HG03108 (cell line): ENCODE data around the gene IRS2.

Experiments
- ATAC-seq: cut with Tn5 transposase; IDR thresholded peaks from one replicate; pipeline ENCODE4 v1.9.1; 2021; ENCODE audit warnings: moderate library complexity; ENCODE audit not compliant: unreplicated experiment

Gene IRS2

DNA sequence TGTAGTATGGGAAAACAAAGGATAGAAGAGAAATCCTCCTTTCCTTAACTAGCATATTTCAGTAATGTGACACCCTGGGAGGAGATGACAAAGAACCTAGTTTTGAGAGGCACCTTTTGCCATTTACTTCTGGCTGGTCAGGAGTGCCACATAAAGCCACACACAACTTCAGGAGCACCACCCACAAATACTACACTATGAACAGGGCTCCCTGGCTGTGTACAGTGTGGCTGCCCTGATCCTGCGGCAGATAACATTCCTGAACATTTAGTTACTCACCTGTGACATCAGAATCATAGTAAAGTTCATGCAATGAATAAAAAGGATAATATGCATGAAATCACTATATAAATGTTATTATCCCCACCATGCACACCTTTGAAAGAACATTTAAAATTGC lies 17.4 kb upstream of the IRS2 start:
- no peak for ATAC-seq

DNA sequence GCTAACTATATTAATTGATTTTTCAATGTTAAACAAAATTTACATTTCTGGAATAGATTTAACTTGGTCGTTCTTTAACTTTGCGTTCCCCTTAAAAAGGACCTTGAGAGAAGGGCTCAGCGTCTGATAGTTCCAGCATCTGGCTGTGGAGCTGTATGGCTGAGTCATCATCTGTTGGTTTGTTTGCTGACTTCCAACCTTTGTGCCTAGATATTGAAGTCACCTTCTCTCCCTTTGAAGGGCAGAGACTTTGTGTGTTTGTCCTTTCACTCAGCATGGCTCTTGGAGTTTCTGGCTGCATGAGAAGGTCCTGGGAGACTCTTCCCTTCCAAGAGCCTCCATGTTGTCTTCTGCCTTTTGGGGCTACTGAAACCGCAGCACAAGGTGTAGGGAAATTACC lies 16.6 kb upstream of the IRS2 start:
- no peak for ATAC-seq

DNA sequence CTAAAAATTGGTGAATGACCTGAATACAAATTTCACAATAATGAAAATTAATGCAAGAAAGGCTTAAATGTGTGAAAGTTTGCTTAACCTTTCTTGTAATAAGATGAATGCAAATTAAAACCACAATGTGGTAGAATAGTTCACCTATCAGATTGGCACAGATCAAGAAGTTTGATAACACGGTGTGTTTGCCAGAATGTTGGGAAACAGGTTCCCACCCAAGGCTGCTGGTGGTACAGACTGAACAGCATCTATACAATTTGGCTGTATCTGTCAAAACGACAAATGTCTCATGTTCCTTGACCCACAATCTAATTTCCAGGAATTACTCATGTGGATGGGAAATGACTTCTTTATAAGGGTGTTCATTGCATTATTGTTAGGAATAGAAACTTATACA lies 8.6 kb upstream of the IRS2 start:
- no peak for ATAC-seq

DNA sequence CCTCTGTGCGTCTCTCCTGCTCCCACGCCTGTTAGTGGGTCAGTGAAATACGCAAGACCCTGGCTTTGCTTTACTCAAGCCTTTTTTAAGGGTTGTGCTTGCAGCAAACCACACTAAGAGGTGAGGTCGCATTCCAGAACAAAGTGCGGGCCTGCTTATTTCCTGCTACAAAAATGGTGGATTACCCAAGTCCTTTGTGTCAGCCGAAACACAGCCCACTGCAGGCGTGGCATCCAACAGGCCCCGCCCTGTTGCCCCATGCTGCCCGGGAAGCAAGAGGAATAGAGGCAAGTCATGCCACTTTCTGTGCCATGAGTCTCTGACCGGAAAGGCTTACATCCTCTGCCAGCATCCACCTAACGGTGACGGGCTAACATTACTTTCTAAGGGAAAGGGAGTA lies 7.7 kb upstream of the IRS2 start:
- ATAC-seq, result no peak

DNA sequence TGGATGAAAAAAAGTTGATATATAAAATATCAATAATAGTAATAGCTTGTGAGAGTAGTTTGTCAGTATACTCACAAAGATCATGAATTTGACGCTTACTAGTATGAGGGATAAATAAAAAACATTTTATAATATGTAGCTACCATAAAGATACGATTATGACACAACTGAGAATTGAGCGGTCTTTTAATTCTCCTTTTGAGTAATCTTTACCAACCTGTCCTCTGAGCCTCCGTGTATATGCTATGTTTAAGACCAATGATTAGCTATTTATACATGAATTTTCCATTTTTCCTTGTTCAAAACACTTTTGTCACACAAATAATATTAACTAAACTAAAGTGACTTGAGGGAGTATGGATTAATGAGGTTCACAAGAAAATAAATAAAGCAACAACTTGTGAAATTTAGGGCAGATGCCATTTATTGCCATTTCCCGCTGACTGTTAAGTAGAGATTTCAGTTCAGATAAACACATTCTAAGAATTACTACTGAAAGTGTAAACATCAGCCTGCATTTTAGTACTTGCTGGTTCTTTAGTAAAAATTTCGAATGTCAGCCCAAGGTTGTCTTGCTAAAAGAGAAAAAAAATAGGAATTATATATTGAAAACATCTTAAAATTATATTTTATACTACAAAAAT lies 6.2 kb upstream of the IRS2 start:
- no peak for ATAC-seq

DNA sequence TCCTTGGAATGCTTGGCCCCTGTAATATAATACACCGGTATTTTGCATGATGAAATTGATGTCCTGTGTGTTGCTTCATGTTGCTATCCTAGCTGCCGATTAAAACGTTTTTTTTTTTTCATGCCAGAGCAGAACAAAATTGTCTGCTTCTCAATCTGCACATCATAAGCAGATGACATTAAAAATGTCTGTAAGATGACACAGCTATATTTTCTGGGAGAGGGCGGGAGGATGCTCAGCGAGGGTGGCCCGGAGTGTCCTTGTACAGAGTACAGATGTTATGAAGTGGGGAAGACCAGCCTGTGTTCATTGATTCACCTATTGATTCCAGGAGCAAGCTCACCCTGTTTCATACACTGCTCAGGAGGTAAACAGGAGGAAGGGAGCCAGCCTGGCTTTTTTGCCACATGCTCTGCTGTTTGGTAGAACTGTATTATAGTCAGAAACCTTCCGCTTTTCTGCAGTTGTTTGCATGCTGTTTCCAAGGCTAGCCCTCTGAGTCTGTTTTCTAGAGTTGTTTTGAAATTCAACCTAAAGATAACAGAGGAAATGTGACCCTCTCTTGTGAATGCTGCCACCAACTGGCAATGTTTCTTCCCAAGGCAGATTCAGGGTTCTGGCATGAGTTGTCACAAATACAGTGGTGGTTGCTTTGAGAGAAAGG lies 4.7 kb upstream of the IRS2 start:
- no peak for ATAC-seq

DNA sequence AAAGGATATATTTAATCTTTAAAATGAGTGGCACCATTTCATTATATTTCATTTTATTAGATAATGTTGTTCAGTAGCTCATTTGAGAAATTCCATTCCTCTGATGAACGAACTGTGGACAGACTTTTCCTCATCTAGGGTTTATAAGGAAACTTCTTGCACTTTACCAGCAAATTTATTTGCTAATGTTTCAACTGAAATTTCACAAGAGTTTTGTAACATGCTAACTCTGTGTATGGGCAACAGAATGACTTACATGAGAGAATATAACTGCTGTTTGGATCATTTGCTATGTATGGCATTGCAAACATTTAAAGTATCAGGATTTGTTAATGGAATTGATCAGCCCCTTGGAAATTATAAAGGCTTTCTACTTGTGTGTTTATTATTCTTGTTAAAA lies 3.7 kb upstream of the IRS2 start:
- ATAC-seq, result no peak

DNA sequence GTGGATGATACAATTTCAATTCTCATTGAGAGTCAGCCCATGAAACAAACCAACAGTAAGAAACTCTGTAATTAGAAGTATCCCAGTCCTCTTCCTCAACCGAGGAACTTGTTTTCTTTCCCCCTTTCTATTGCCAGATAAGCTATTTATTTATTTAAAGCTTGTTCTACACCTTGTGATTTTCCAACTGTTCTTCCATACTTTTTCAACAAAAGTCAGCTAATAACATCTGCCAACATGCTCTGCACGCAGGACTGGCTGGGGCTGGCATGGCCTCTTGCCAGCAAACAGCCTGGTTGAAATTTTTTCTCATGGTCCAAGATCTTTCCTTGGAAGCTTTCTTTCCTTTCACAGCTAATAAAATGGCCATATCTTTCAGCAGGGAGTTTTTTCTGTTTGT lies 2.9 kb upstream of the IRS2 start:
- ATAC-seq, result no peak

DNA sequence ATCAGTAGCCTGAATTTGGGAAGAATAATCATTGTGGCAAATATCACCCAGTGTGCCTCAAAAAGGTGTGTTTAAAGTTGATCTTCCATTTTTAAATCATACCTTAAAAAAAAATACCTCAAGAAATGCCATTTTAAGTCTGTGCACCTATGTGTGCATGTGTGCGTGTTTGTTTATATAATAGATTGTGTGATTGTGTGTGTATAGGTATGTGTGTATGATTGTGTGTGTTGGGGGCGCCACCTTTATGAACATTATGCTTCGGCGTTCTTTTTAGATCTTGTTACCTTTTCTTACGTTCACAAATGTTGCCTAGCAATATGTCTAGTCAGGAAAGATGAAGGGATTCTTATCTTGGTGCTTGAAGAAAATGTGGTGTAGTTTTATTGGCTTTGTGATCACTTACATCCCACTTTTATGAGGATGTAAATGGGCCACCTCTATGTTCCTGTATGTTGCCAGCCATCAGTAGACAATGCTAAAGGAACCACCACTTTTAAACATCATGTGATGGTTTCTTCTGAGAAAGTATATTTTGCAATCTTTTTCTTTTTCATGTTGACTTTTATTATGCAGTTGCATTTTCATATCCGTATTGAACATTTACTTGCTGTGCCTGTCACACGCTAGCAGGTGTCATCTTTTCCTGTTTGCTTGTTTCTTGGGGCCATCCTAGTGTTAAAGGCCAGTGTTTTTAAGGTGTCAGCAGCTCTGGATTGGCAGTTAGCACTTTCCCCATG lies 2.2 kb upstream of the IRS2 start:
- no peak for ATAC-seq

DNA sequence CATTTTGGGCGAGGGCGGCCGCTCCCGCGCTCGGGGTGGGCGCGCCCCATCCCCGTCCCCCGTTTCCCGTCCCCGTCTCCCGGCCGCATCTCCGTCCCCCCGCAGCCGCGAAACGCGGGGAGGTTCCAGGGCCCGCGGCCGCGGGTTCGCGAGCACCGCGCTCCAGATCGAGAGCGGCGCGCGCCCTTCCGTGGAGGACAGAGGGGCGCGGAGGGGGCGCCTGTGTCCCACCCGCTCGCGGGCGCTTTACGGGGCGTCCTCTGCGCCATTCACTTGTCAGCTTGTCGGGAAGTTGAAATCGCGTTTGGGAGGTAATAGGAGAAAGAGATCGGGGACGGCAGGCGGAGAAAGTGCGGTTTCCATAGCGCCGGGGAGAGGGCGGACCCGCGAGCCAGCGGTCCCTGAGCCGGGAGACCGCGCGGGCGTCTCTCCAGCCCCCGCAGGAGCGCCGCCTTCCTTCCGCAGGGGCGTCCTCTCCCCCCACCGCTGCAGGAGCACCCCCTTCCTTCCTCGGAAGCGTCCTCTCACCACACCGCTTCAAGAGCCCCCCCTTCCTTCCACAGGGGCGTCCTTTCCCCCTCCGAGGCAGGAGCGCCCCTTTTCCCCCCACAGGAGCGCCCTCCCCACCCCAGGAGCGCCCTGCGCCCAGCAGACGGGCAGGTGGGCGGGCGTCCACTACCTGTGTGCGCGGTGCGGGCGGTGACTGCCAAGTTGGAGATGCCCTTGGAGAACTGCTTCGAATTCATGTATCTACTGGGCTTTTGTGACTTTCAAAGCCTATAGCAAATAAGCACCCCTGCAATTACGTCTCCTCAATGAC lies 962 bp upstream of the IRS2 start:
- ATAC-seq, result no peak

DNA sequence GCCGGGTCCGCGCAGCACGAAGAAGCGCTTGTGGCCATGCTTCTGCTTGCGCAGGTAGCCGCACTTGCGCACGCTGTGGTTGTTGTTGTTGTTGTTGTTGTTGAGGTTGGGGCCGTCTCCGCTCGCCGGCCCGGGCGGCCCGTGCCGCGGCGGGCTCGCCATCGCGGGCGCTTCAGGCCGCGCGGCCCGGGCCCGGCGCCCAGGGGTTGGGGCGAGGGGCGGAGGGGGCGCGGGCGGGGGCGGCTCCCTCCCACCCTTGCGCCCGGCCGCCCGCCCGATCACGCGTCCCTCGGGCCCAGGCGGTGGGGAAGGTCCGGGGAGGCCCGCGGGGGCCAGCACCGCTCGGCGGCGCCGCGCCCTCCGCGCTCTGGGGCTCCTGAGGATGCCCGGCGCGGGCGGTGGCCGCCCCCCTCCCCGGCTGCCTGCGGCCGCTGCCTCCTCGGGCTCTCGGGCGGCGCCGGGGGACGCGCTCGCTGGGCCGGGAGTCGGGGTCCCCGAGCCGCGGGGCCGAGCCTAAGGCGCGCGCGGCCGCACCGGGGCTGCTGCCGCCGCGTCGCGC lies 412 bp downstream of the IRS2 start:
- ATAC-seq, result no peak

DNA sequence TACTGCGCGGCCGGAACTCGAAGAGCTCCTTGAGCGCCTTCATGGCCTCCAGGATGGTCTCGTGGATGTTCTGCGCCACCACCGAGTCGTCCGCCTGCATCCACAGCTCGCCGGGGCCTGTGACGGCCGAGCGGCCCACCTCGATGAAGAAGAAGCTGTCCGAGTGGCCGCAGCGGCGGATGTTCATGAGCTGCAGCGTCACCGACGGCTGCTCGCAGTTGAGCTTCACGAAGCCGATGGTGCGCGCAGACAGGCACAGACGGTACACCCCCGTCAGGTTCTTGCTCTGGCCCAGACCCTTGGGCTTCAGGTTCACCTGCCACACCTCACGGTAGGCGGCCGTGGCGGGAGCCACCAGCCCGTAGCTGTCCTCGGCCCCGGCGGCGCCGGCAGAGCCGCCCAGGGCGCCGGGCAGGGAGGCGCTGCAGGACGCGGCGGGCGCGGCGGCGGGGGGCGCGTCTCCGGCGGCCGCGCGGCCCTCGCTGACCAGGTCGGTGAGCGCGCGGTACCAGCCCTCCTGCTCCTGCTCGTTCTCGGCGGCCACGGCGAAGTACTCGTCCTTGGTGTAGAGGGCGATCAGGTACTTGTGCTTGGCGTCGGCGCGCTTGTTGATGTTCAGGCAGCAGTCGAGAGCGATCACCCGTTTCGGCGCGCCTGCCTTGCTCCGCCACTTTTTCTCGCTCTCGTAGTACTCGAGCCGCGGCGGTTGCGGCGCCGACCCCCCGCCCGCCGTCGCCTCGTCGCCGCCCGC lies 1.1 kb downstream of the IRS2 start:
- no peak for ATAC-seq

DNA sequence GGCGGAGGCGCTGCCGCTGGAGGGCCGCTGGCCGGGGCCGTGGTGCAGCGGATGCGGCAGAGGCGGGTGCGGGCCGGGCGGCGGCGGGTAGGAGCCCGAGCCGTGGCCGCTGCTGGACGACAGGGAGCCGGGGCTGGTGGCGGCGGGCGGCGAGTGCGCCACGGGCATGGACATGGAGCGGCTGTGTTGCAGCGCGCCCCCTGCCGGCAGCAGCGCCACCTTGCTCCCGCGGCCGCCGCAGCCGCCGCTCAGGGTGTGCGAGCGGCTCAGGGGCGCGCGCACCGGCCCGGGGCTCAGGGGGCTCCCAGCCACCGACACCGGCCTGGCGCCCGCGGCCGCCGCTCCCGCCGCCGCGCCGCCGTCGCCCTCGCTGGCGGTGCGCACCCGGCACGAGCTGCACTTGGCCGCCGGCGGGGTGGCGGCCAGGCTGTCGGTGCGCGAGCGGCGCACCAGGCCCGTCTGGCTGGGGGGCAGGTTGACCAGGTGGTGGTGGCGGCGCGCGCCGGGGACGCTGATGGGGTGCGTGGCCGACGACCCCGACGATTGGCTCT lies 1.7 kb downstream of the IRS2 start:
- no peak for ATAC-seq

DNA sequence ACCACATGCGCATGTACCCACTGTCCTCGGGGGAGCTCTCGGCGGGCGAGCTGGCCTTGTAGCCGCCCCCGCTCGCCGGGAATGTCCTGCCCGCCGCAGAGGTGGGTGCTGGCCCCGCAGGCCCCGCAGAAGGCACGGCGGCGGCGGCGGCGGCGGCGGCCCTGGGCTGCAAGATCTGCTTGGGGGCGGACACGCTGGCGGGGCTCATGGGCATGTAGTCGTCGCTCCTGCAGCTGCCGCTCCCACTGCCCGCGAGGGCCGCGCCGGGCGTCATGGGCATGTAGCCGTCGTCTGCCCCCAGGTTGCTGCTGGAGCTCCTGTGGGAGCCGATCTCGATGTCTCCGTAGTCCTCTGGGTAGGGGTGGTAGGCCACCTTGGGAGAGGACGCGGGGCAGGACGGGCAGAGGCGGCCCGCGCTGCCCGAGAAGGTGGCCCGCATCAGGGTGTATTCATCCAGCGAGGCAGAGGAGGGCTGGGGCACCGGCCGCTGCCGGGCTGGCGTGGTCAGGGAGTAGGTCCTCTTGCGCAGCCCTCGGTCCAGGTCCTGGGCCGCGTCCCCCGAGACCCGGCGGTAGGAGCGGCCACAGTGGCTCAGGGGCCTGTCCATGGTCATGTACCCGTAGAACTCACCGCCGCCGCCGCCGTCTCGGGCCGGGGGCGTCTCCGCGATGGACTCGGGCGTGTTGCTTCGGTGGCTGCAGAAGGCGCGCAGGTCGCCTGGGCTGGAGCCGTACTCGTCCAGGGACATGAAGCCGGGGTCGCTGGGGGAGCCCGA lies 2.4 kb downstream of the IRS2 start:
- ATAC-seq, result no peak

DNA sequence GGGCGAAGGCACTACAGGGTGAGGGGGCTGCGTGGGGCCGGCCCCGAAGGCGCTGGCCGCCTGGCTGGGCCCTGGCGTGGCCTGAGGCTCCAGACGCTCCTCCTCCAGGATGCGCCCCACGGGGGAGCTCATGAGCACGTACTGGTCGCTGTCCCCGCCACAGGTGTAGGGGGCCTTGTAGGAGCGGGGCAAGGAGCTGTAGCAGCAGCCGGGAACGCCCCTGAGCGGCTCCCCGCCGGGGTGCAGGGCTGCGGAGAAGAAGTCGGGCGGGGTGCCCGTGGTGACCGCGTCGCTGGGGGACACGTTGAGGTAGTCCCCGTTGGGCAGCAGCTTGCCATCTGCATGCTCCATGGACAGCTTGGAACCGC lies 3.0 kb downstream of the IRS2 start:
- ATAC-seq, result no peak

DNA sequence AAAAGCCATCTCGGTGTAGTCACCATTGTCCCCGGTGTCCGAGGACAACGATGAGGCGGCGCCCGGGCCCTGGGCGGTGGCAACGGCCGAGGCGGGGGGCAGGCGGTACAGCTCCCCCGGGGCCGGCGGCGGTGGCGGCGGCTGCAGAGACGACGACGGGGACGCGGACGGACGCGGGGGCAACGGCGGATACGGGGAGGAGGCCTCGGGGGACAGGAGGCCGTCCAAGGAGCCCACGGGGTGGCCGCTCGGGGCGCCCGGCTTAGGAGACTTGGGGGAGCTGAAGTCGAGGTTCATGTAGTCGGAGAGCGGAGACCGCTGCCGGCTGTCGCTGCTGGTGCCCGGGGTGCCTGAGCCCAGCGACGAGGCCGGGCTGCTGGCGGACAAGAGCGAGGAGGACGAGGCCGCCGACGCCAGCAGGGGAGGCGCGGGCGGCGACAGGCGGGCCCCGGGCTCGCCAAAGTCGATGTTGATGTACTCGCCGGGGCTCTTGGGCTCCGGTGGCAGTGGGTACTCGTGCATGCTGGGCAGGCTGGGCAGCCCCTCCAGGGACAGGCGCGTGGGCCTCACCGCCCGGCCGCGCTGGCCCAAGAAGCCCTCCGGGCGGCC lies 3.5 kb downstream of the IRS2 start:
- ATAC-seq, result no peak

DNA sequence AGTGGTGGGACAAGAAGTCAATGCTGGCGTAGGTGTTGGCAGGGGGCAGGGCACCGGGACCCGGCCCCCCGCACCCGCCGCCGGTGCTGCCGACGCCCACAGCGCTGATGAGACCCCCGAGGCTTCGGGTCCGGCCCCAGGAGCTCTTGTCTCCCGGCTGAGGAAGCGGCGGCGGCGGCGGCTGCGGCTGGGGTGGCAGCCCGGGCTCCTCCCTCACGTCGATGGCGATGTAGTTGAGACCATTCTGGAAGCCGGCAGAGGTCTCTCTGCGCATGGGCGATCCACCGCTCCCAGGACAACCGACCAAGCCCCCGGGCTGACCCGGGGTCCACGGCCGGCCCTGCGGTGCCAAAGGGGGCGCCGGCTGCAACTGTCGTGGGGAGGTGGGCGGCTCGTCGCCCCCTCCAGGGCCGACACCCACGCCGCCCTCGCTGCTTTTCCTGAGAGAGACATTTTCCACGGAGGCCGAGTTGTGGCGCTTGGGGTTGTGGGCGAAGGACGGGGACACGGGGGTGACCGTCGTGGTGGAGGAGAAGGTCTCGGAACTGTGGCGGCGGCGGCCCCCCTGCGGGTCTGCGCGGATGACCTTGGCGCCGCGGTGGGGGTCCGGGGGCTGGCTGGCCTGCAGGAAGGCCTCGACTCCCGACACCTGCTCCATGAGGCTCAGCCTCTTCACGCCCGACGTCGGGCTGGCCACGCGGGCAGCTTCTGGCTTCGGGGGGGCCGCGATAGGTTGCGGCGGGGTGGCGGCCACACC lies 4.1 kb downstream of the IRS2 start:
- no peak for ATAC-seq

DNA sequence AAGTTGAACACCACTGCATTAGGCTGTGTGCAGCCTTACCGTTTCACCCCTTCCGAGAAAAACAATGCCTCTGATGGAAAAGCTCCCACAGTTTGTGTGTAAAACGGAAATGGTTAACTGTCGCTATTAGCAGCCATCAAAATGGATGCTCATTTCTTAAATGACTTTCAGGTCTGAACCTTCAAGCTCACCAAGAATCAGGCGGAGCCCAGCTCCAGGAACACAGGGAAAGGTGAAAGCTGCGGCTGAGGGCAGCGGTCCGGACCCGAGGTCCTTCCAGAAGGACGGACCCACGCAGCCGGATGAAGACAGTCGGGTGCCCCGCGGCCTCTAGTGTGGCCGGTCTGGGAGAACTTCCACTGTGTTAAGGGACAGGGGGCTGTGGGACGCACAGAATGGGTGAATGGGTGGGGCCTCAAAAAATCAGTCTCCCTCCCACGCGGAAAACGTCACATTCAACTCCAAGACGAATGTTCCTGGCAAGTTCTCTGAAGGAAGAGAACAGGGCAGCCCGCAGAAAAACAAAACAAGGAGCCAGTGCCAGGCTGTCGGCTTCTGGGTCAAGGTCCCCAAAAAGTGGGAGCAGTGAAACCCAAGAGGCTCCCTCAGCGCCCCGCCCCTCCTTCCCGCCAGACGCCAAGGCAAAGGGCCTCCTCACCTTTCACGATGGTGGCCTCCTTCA lies 4.9 kb downstream of the IRS2 start:
- ATAC-seq, result no peak
